MCF 10A (cell line): ENCODE results near the gene MKNK2. TPM values are rescaled to one million over a fixed set of nuclear protein-coding genes. Genes with fewer than 3 reads are reported as not detected.

Experiments
- BruUV-seq: library from RNA; stranded (reverse); fragments of 400-500 nt; replicated peaks from 2 replicates; lab custom pipeline; 2021; lab: Mats Ljungman, UMichigan
- CTCF ChIA-PET: fragments of 300-600 bp; sonication (Branson Sonifier 250); formaldehyde crosslinking; extraction: SDS; loops from one replicate; lab custom pipeline; 2021; ENCODE audit warnings: antibody characterized with exemption, inconsistent platforms; lab: Yijun Ruan, JAX
- POLR2A ChIA-PET: fragments of 300-600, 350-650 bp; sonication (Branson Sonifier 250); formaldehyde crosslinking; extraction: SDS; loops from one replicate; lab custom pipeline; 2020; ENCODE audit warnings: antibody characterized with exemption, inconsistent platforms; lab: Yijun Ruan, JAX
- DNase-seq: peaks from one replicate; pipeline ENCODE4 v3.0.0-alpha.2; 2018; ENCODE audit not compliant: unreplicated experiment
- H3K27ac Mint-ChIP-seq: one replicate; pipeline ENCODE4 v1.8.0; 2022; ENCODE audit warnings: mild to moderate bottlenecking, low read depth, mixed read lengths; ENCODE audit not compliant: unreplicated experiment
- H3K27me3 Mint-ChIP-seq: one replicate; pipeline ENCODE4 v1.8.0; 2022; ENCODE audit warnings: mixed read lengths; ENCODE audit not compliant: insufficient read depth, unreplicated experiment
- H3K36me3 Mint-ChIP-seq: one replicate; pipeline ENCODE4 v1.8.0; 2022; ENCODE audit warnings: mild to moderate bottlenecking, moderate library complexity, mixed read lengths; ENCODE audit not compliant: insufficient read depth, unreplicated experiment
- H3K4me1 Mint-ChIP-seq: one replicate; pipeline ENCODE4 v1.8.0; 2022; ENCODE audit warnings: mixed read lengths; ENCODE audit not compliant: insufficient read depth, unreplicated experiment
- H3K4me3 Mint-ChIP-seq: one replicate; pipeline ENCODE4 v1.8.0; 2022; ENCODE audit warnings: mild to moderate bottlenecking, moderate library complexity, mixed read lengths; ENCODE audit not compliant: unreplicated experiment
- H3K9me3 Mint-ChIP-seq: one replicate; pipeline ENCODE4 v1.8.0; 2022; ENCODE audit warnings: mixed read lengths; ENCODE audit not compliant: unreplicated experiment
- intact Hi-C: fragments of 100-400 bp; cut with micrococcal nuclease; formaldehyde crosslinking; loops from 2 replicates; pipeline ENCODE4 v1.14.1; 2022
- total RNA-seq: library from RNA; stranded (reverse); gene quantifications from 2 replicates; pipeline ENCODE4 v1.2.3, GENCODE V29; 2022
- TF ChIP-seq, protein P1 (sequence below): fragments of 200-600 bp; IDR thresholded peaks from one replicate; pipeline ENCODE4 v1.8.0; 2022; ENCODE audit warnings: antibody characterized with exemption, mild to moderate bottlenecking; ENCODE audit not compliant: unreplicated experiment

The MKNK2 gene
- total RNA-seq, 1 experiment from 2014 or later, result 146 TPM

- TF ChIP-seq, protein P1, sequence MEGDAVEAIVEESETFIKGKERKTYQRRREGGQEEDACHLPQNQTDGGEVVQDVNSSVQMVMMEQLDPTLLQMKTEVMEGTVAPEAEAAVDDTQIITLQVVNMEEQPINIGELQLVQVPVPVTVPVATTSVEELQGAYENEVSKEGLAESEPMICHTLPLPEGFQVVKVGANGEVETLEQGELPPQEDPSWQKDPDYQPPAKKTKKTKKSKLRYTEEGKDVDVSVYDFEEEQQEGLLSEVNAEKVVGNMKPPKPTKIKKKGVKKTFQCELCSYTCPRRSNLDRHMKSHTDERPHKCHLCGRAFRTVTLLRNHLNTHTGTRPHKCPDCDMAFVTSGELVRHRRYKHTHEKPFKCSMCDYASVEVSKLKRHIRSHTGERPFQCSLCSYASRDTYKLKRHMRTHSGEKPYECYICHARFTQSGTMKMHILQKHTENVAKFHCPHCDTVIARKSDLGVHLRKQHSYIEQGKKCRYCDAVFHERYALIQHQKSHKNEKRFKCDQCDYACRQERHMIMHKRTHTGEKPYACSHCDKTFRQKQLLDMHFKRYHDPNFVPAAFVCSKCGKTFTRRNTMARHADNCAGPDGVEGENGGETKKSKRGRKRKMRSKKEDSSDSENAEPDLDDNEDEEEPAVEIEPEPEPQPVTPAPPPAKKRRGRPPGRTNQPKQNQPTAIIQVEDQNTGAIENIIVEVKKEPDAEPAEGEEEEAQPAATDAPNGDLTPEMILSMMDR, result no peak
- no peaks in the 10 kb centered on the region for H3K9me3 Mint-ChIP-seq
- ChIA-PET CTCF (interaction anchor here (0.7 to 1.6 kb wide), 3 partner anchors 17 to 33 kb away, joined by 3 to 5 read pairs (median 3); no protein-coding TSS in a partner anchor), POLR2A (interaction anchor here (0.6 to 2.6 kb wide), 10 partner anchors 8 to 675 kb away, joined by 3 to 20 read pairs (median 3); partner anchors contain the start of gene BTBD2)
- no peaks in the 10 kb centered on the region for H3K27me3 Mint-ChIP-seq
- H3K4me1 Mint-ChIP-seq, result peaks cover 21% of the 10 kb centered on the region
- TSS peak; percentile 55 for BruUV-seq
- intact Hi-C loops, result loop anchor here (1.0 kb wide), 1 partner anchor 31 kb away; no protein-coding TSS in a partner anchor
- DNase-seq, result peak; percentile 86
- H3K27ac Mint-ChIP-seq, result peak overlapping the region; percentile 51
- peak overlapping the region; percentile 92 for H3K4me3 Mint-ChIP-seq
- H3K36me3 Mint-ChIP-seq, result peaks cover 40% of the 10 kb centered on the region
Measured at GRCh38 chr19:2049741-2050348, 1.2 kb downstream of the MKNK2 start.

DNA sequence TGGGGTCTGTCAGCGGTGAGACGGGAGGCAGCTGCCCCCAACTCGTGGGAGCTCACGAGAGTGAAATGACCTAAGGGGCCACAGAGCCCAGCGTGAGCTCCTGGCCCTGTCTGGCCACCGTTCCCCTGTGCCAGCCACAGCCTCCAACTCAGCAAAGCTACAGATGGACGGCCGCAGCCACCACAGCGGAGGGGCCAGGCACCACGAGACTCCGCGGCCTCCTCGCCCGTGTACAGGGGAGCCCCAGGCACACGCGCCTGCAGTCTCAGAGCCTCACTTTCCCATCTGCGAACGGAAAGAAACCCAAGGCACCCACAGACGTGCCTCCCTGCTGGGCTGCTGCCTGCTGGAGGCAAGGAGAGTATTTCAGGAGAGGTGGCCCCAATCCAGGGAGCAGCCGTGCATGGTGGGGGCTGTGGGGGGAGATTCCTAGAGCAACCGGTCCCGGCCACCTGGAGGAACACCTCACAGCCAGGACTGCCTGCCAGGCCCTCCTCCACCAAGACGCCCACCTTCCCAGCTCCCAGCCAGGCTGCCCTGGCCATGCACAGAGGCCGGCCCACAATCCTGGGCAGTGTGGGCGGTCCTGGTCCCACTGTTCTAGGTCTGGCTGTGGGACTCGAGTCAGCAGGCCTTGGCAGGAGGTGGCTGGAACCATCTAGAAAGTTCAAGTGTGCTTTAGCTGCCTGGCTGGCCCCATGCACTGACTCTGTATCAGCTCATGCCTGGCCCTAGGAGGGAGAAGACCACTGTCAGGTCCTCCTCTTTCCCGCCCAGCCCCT lies 1.9 kb downstream of the MKNK2 start:
- Mint-ChIP-seq H3K4me3 (peak overlapping the region; percentile 92), H3K4me1 (peaks cover 17% of the 10 kb centered on the region), H3K36me3 (peaks cover 42% of the 10 kb centered on the region), H3K27ac (peak overlapping the region; percentile 51), H3K27me3 (no peaks in the 10 kb centered on the region), H3K9me3 (no peaks in the 10 kb centered on the region)
- no TSS peak for BruUV-seq
- ChIA-PET CTCF (interaction anchor here (0.6 to 1.6 kb wide), 5 partner anchors 17 to 141 kb away, joined by 3 to 5 read pairs (median 3); no protein-coding TSS in a partner anchor), POLR2A (interaction anchor here (0.6 to 2.6 kb wide), 13 partner anchors 9 to 676 kb away, joined by 3 to 20 read pairs (median 3); partner anchors contain the start of gene BTBD2)
- intact Hi-C loops, result loop anchor here (1.0 kb wide), 1 partner anchor 30 kb away; no protein-coding TSS in a partner anchor
- TF ChIP-seq, protein P1, result no peak
- DNase-seq, result no peak

DNA sequence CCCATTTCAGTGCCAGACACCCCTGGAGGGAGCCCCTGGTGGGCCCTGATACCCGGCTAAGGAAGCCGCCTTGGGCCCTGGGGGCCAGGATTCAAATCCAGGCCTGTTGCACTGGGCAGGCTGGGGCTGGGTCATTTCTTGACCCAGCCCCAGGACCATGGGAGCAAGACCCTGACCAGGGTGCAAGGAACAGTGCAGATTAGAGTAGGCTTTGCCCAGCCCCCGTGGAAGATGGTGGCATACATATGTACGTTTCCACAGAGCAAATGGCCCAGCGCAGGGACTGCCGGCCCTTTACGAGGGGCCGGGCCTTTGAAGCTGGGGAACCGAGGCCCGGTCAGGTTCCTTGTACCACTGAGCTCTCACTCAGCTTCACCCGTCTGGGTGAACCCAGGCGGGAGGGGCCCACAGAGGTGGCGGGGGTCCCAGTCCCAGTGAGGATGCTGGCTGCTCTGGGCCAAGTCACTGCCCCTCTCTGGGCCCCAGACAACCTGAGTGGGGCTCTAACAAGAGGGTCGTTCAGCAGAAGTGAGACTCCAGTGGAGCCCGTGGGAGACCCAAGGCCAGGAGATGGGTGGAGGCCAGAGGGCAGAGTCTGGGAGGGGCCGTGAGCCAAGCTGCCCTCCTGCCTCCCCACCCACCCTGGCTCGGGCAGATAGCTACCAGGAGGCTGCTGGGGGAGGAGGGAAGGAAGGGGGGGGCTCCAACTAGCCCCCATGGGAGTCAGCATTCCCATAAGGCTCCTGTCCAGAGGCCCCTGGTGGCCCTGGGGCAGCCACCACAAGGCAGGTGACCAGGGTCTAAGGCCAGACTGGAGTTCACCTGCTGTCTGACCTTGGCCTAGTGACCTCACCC lies 2.7 kb downstream of the MKNK2 start:
- no peak overlapping the region for H3K27ac Mint-ChIP-seq
- no peaks in the 10 kb centered on the region for H3K9me3 Mint-ChIP-seq
- intact Hi-C loops, result no loop called here
- CTCF ChIA-PET, result interaction anchor here (0.7 to 1.6 kb wide), 3 partner anchors 8 to 31 kb away, joined by 3 to 5 read pairs (median 3); no protein-coding TSS in a partner anchor
- H3K36me3 Mint-ChIP-seq, result peaks cover 49% of the 10 kb centered on the region
- peak overlapping the region; percentile 92 for H3K4me3 Mint-ChIP-seq
- DNase-seq, result no peak
- H3K4me1 Mint-ChIP-seq, result peaks cover 20% of the 10 kb centered on the region
- BruUV-seq, result no TSS peak
- H3K27me3 Mint-ChIP-seq, result no peaks in the 10 kb centered on the region
- TF ChIP-seq, protein P1, result no peak
- POLR2A ChIA-PET, result interaction anchor here (0.6 to 2.6 kb wide), 11 partner anchors 10 to 142 kb away, joined by 3 to 20 read pairs (median 3); no protein-coding TSS in a partner anchor
